ENCODE data around the gene GALR1.

DNA sequence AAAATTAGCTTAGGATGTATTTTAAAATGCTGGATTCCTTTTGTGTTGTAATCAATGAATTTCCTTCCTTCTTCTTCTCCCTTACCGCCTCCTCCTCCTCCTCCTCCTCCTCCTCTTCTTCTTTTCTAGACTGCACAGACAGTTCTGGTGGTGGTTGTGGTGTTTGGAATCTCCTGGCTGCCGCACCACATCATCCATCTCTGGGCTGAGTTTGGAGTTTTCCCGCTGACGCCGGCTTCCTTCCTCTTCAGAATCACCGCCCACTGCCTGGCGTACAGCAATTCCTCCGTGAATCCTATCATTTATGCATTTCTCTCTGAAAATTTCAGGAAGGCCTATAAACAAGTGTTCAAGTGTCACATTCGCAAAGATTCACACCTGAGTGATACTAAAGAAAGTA, 18.8 kb downstream of the GALR1 start:
- TF ChIP-seq, protein P1, sequence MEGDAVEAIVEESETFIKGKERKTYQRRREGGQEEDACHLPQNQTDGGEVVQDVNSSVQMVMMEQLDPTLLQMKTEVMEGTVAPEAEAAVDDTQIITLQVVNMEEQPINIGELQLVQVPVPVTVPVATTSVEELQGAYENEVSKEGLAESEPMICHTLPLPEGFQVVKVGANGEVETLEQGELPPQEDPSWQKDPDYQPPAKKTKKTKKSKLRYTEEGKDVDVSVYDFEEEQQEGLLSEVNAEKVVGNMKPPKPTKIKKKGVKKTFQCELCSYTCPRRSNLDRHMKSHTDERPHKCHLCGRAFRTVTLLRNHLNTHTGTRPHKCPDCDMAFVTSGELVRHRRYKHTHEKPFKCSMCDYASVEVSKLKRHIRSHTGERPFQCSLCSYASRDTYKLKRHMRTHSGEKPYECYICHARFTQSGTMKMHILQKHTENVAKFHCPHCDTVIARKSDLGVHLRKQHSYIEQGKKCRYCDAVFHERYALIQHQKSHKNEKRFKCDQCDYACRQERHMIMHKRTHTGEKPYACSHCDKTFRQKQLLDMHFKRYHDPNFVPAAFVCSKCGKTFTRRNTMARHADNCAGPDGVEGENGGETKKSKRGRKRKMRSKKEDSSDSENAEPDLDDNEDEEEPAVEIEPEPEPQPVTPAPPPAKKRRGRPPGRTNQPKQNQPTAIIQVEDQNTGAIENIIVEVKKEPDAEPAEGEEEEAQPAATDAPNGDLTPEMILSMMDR (IDR thresholded peaks at IDR 0.05; ENCODE audit: borderline replicate concordance, extremely low read depth, low read length, poor library complexity, severe bottlenecking), result no peak
- TF ChIP-seq EZH2 (IDR thresholded peaks at IDR 0.05; ENCODE audit: borderline replicate concordance, low read depth, low read length, severe bottlenecking), result no peak
